Activated CD4-positive, alpha-beta T cell treated with anti-CD3 and anti-CD28 coated beads, Interleukin-2, Interleukin-4, amounts not matched to agents 100 ng/mL and 50 ng/mL, durations not matched to agents 16 hours and 8 hours (primary cell): Measurements from ENCODE around the gene ZNF219.
"Not testable (repeated sequence)": the region's sequence is repeated elsewhere in the genome, so short reads cannot be mapped to it uniquely, and the experiment has no call there.

Experiments
- DNase-seq: peaks from one replicate; pipeline ENCODE4 v3.0.0-alpha.2; 2020; ENCODE audit warnings: low spot score

ZNF219 gene

GRCh38 chr14:21043387-21043973 is 55.0 kb downstream of the ZNF219 start:
- no peak for DNase-seq

DNA sequence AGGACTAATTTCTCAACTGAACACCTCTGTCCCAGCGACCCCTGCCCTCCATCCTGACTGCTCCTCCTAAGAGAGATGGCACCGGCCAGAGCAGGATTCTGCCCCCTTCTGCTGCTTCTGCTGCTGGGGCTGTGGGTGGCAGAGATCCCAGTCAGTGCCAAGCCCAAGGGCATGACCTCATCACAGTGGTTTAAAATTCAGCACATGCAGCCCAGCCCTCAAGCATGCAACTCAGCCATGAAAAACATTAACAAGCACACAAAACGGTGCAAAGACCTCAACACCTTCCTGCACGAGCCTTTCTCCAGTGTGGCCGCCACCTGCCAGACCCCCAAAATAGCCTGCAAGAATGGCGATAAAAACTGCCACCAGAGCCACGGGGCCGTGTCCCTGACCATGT is 55.5 kb downstream of the ZNF219 start:
- no peak for DNase-seq

- no peak for DNase-seq
These were observed 56.6 kb downstream of the ZNF219 start, which contains the start of gene RNASE7 for GRCh38 chr14:21041676-21042433. Gene RNASE7, plus strand, starts transcription at chr14:21042362. Its CDS starts 631 bp downstream, at chr14:21042993.

DNA sequence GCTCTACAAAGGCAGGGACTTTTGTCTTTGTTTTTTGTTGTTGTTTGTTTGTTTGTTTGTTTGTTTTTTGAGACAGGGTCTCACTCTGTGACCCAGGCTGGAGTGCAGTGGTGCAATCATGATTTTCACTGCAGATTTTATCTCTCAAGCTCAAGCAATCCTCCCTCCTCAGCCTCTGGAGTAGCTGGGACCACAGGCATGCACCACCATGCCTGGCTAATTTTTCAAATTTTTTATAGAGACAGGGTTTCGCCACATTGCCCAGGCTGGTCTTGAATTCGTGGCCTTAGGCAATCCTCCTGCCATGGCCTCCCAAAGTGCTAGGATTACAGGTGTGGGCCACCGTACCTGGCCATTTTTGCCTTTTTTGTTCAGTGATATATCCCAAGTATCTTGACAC is 57.5 kb downstream of the ZNF219 start:
- DNase-seq: not testable (repeated sequence)

GRCh38 chr14:21040370-21040925 is 58.0 kb downstream of the ZNF219 start:
- no peak for DNase-seq
